Neuronal stem cell (in vitro differentiated cells): Measurements from ENCODE around the gene ARHGAP26.

Experiments used
- DNase-seq: peaks from one replicate; pipeline ENCODE4 v3.0.0-alpha.2; 2013; ENCODE audit warnings: low spot score
- H2AFZ ChIP-seq: one replicate; pipeline ENCODE4 v1.6.1; 2013; ENCODE audit warnings: mild to moderate bottlenecking, low read length, inconsistent platforms
- H2AK5ac ChIP-seq: 2 replicates; pipeline ENCODE4 v1.6.1; 2013; ENCODE audit warnings: low read depth, mild to moderate bottlenecking, inconsistent platforms, low read length, moderate library complexity, mixed read lengths
- H2BK120ac ChIP-seq: 2 replicates; pipeline ENCODE4 v1.6.1; 2013; ENCODE audit warnings: low read depth, mild to moderate bottlenecking, inconsistent platforms, low read length, moderate library complexity, mixed read lengths
- H2BK12ac ChIP-seq: one replicate; pipeline ENCODE4 v1.6.1; 2013; ENCODE audit warnings: low read length, inconsistent platforms
- H2BK15ac ChIP-seq: 2 replicates; pipeline ENCODE4 v1.6.1; 2013; ENCODE audit warnings: mild to moderate bottlenecking, low read length, inconsistent platforms, mixed read lengths
- H2BK5ac ChIP-seq: one replicate; pipeline ENCODE4 v1.6.1; 2013; ENCODE audit warnings: inconsistent platforms, mild to moderate bottlenecking, low read length, moderate library complexity
- H3K14ac ChIP-seq: one replicate; pipeline ENCODE4 v1.6.1; 2013; ENCODE audit warnings: low read length, inconsistent platforms
- H3K18ac ChIP-seq: 2 replicates; pipeline ENCODE4 v1.6.1; 2013; ENCODE audit warnings: low read length, inconsistent platforms
- H3K23ac ChIP-seq: 2 replicates; pipeline ENCODE4 v1.6.1; 2013; ENCODE audit warnings: low read depth, mild to moderate bottlenecking, mixed read lengths, low read length, inconsistent platforms; ENCODE audit not compliant: poor library complexity
- H3K27ac ChIP-seq: replicated peaks from 3 replicates; pipeline ENCODE4 v1.5.1; 2013; ENCODE audit warnings: low read length, inconsistent platforms
- H3K27me3 ChIP-seq, 3 experiments: 2 replicates each; pipeline ENCODE4 v1.6.1; 2013; ENCODE audit warnings: low read length in 3 of 3, mild to moderate bottlenecking in 2 of 3, inconsistent platforms in 1 of 3, low read depth in 1 of 3, mixed read lengths in 1 of 3, moderate library complexity in 1 of 3; ENCODE audit not compliant: control insufficient read depth in 3 of 3, insufficient read depth in 3 of 3
- H3K36me3 ChIP-seq, 2 donors: replicated peaks in 1 of 2; 2 replicates each; pipeline ENCODE4 v1.6.1; 2013; ENCODE audit warnings: low read length in 2 of 2; ENCODE audit not compliant: control insufficient read depth in 2 of 2, insufficient read depth in 2 of 2
- H3K4ac ChIP-seq: 2 replicates; pipeline ENCODE4 v1.6.1; 2013; ENCODE audit warnings: inconsistent platforms, mild to moderate bottlenecking, low read length, moderate library complexity
- H3K4me1 ChIP-seq, 2 donors: 1 replicate in 1 of 2; 2 replicates in 1 of 2; pipeline ENCODE4 v1.6.1; 2013; ENCODE audit warnings: low read length in 2 of 2, low read depth in 1 of 2; ENCODE audit not compliant: control insufficient read depth in 2 of 2, insufficient read depth in 1 of 2
- H3K4me2 ChIP-seq: one replicate; pipeline ENCODE4 v1.6.1; 2013; ENCODE audit warnings: mild to moderate bottlenecking, low read length, inconsistent platforms; ENCODE audit not compliant: insufficient read depth, poor library complexity, severe bottlenecking
- H3K4me3 ChIP-seq, 2 donors: 2 replicates each; pipeline ENCODE4 v1.5.1; 2013; ENCODE audit warnings: low read length in 2 of 2, mild to moderate bottlenecking in 2 of 2, inconsistent platforms in 1 of 2, moderate library complexity in 1 of 2
- H3K79me1 ChIP-seq: one replicate; pipeline ENCODE4 v1.6.1; 2013; ENCODE audit warnings: low read depth, mild to moderate bottlenecking, inconsistent platforms, low read length, moderate library complexity
- H3K9ac ChIP-seq: one replicate; pipeline ENCODE4 v1.6.1; 2013; ENCODE audit warnings: mild to moderate bottlenecking, low read depth, low read length, inconsistent platforms; ENCODE audit not compliant: poor library complexity
- H3K9me3 ChIP-seq, 2 donors: replicated peaks in 1 of 2; 2 replicates each; pipeline versions ENCODE3 to v1.6.1; 2013; ENCODE audit warnings: low read length in 2 of 2, mild to moderate bottlenecking in 2 of 2, inconsistent platforms in 1 of 2, low read depth in 1 of 2, mixed read lengths in 1 of 2, moderate library complexity in 1 of 2; ENCODE audit not compliant: control insufficient read depth in 2 of 2, insufficient read depth in 1 of 2
- H4K8ac ChIP-seq: one replicate; pipeline ENCODE4 v1.6.1; 2013; ENCODE audit warnings: low read depth, mild to moderate bottlenecking, inconsistent platforms, low read length, moderate library complexity
- H4K91ac ChIP-seq: one replicate; pipeline ENCODE4 v1.6.1; 2013; ENCODE audit warnings: low read length, low read depth, mild to moderate bottlenecking, inconsistent platforms; ENCODE audit not compliant: poor library complexity
- WGBS, 2 donors: extraction: QIAGEN DNeasy Blood & Tissue Kit; methylation state at CpG; one replicate each; pipeline ENCODE4 v1.1.7; 2013; ENCODE audit warnings: missing lambda C conversion rate in 2 of 2, mixed read lengths in 1 of 2; ENCODE audit not compliant: insufficient read length in 2 of 2, insufficient replicate concordance in 1 of 2; ENCODE audit errors: extremely low coverage in 2 of 2; 5-methylcytosine and 5-hydroxymethylcytosine counted together

ARHGAP26 gene

DNA sequence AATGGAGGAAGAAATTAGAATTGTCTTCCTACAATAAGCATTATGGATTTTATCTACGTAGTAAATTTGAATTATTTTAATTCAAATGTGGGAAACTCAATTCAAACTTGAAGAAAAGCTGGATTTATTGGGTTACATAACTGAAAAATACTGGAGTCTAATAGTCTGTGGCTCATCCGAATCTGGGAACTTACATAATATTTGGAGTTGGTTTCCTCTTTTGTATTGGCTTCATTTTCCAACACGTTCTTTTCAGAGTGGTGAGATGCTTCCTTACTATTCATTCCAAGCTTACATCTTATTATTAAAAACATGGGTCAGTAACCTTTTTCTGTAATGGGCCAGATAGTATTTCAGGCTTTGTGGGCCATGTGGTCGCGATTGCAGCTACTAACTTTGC lies 164.8 kb downstream of the ARHGAP26 start:
- no peak for DNase-seq
- Histone ChIP-seq H3K27me3 (no peaks in the 10 kb centered on the region), H3K18ac (no peak overlapping the region), H3K4ac (no peak overlapping the region), H2AK5ac (no peak overlapping the region), H2AFZ (no peak overlapping the region), H3K4me2 (no peak overlapping the region), H3K36me3 (peaks cover 0 to 2% of the 10 kb centered on the region in 2 donors), H3K9ac (no peak overlapping the region), H3K23ac (no peak overlapping the region), H3K9me3 (no peaks in the 10 kb centered on the region), H4K91ac (no peak overlapping the region), H2BK12ac (no peak overlapping the region), H3K27ac (no peak overlapping the region), H4K8ac (no peak overlapping the region), H2BK5ac (no peak overlapping the region), H3K4me3 (no peak overlapping the region), H3K14ac (no peak overlapping the region), H2BK120ac (no peak overlapping the region), H3K4me1 (no peaks in the 10 kb centered on the region), H2BK15ac (no peak overlapping the region), H3K79me1 (no peaks in the 10 kb centered on the region)
- no CpG with 5 or more reads among the region's 5 CpGs for WGBS, 2 donors

DNA sequence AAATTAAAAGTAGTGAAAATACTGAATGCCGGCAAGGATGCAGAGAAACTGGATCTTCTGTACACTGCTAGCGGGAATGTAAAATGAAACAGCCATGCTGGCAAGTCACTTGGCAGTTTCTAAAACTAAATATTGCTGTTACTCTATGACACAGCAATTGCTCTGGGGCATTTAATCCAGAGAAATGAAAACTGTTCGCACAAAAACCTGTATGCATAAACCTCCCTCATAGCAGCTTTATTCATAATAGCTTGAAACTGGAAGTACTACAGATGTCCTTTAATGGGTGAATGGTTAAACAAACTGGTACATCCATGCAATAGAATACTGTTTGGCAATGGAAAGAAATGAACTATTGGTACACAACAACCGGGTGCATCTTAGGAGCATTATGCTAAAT lies 167.2 kb downstream of the ARHGAP26 start:
- H3K27ac ChIP-seq, result no peak overlapping the region
- no peak overlapping the region for H2BK5ac ChIP-seq
- no peak overlapping the region for H2AFZ ChIP-seq
- H2BK15ac ChIP-seq, result no peak overlapping the region
- no peaks in the 10 kb centered on the region for H3K4me1 ChIP-seq
- no peak overlapping the region for H3K23ac ChIP-seq
- no peak overlapping the region for H4K91ac ChIP-seq
- no peak overlapping the region for H3K9ac ChIP-seq
- H3K4ac ChIP-seq, result no peak overlapping the region
- H3K4me3 ChIP-seq, result no peak overlapping the region
- H3K36me3 ChIP-seq, result peaks cover 0 to 2% of the 10 kb centered on the region in 2 donors
- no peak overlapping the region for H3K14ac ChIP-seq
- H3K9me3 ChIP-seq, result no peaks in the 10 kb centered on the region
- H3K27me3 ChIP-seq, result no peaks in the 10 kb centered on the region
- DNase-seq, result no peak
- no peaks in the 10 kb centered on the region for H3K79me1 ChIP-seq
- H3K18ac ChIP-seq, result no peak overlapping the region
- H2AK5ac ChIP-seq, result no peak overlapping the region
- H4K8ac ChIP-seq, result no peak overlapping the region
- H2BK12ac ChIP-seq, result no peak overlapping the region
- H2BK120ac ChIP-seq, result no peak overlapping the region
- WGBS, 2 donors, result no CpG with 5 or more reads among the region's 4 CpGs
- no peak overlapping the region for H3K4me2 ChIP-seq

DNA sequence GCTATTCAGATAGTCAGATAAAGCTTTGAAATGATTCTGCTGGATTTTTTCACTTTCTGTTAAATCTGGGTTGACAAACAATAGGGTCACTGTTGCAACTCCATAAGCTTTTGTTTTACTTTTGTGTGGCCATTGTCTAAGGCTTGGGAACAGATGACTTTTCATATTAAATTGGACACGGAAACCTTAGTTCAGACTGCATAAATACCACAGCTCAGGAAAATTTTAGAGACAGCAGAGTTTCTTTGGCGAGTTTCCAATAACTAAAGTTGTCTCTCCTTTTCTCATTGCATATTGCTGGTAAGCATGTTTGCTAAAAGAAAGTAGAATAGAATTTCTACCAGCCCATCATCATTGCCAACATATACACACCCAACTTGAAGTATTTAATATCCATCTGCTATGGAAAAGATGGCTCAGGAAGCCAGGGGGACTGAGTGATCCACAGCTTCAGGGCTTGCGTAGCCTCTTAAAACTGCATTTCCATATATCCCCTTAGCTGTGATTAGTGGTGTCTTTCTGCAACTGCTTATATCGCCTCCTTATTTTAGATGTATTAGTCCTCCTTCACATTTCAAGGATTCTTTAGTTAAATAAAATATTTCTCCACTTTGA lies 168.2 kb downstream of the ARHGAP26 start:
- no peak overlapping the region for H2AK5ac ChIP-seq
- H3K27ac ChIP-seq, result no peak overlapping the region
- no peak overlapping the region for H3K9ac ChIP-seq
- no peak overlapping the region for H2BK120ac ChIP-seq
- H2BK15ac ChIP-seq, result no peak overlapping the region
- no peaks in the 10 kb centered on the region for H3K4me1 ChIP-seq
- H3K14ac ChIP-seq, result no peak overlapping the region
- H4K91ac ChIP-seq, result no peak overlapping the region
- H3K79me1 ChIP-seq, result no peaks in the 10 kb centered on the region
- no peak overlapping the region for H3K4me2 ChIP-seq
- no peak overlapping the region for H3K18ac ChIP-seq
- H4K8ac ChIP-seq, result no peak overlapping the region
- H3K27me3 ChIP-seq, result no peaks in the 10 kb centered on the region
- no peak for DNase-seq
- H2AFZ ChIP-seq, result no peak overlapping the region
- H2BK5ac ChIP-seq, result no peak overlapping the region
- no peak overlapping the region for H2BK12ac ChIP-seq
- no peaks in the 10 kb centered on the region for H3K9me3 ChIP-seq
- no peak overlapping the region for H3K23ac ChIP-seq
- no peak overlapping the region for H3K4me3 ChIP-seq
- H3K36me3 ChIP-seq, result peaks cover 0 to 2% of the 10 kb centered on the region in 2 donors
- H3K4ac ChIP-seq, result no peak overlapping the region
- no CpG with 5 or more reads among the region's 4 CpGs for WGBS, 2 donors

DNA sequence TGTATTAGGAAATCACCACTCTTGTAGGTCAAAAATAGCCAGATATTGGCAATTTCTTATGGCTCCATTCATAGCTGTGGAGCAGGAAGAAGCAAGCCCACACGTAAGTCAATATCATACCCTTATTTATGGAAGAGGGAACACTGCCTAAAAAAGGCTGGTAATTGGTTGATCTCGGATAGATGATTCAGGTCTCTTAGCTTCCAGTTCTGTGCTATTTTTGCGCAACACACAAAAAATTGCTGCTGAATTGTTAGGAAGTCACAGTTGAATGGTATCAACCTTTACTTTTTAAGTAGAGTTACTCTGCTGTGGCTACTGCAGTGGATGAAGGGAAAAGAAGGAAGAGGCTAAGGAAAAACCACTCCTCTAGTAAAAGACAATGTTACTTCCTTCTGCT lies 168.8 kb downstream of the ARHGAP26 start:
- no CpG with 5 or more reads among the region's 3 CpGs for WGBS, 2 donors
- H3K14ac ChIP-seq, result no peak overlapping the region
- H2AFZ ChIP-seq, result no peak overlapping the region
- H3K9me3 ChIP-seq, result no peaks in the 10 kb centered on the region
- H2AK5ac ChIP-seq, result no peak overlapping the region
- no peak overlapping the region for H2BK5ac ChIP-seq
- no peak overlapping the region for H2BK120ac ChIP-seq
- no peak overlapping the region for H2BK15ac ChIP-seq
- H3K4me2 ChIP-seq, result no peak overlapping the region
- no peak overlapping the region for H4K91ac ChIP-seq
- H3K36me3 ChIP-seq, result no peaks in the 10 kb centered on the region
- no peak overlapping the region for H4K8ac ChIP-seq
- no peak overlapping the region for H3K18ac ChIP-seq
- no peak overlapping the region for H3K9ac ChIP-seq
- no peak overlapping the region for H3K27ac ChIP-seq
- H3K4ac ChIP-seq, result no peak overlapping the region
- no peak overlapping the region for H3K4me3 ChIP-seq
- H3K23ac ChIP-seq, result no peak overlapping the region
- no peaks in the 10 kb centered on the region for H3K79me1 ChIP-seq
- no peaks in the 10 kb centered on the region for H3K4me1 ChIP-seq
- no peak overlapping the region for H2BK12ac ChIP-seq
- no peak for DNase-seq
- H3K27me3 ChIP-seq, result no peaks in the 10 kb centered on the region
